Islet precursor cell (in vitro differentiated cells): Measurements from ENCODE around the gene ZNF532.
A peak's percentile ranks its signal among the peaks of the same experiment; 100 is the strongest.
"Not testable (repeated sequence)": the region's sequence is repeated elsewhere in the genome, so short reads cannot be mapped to it uniquely, and the experiment has no call there.

Experiments used
- DNase-seq: peaks from one replicate; pipeline ENCODE4 v3.0.0-alpha.2; 2018

ZNF532 gene

DNA sequence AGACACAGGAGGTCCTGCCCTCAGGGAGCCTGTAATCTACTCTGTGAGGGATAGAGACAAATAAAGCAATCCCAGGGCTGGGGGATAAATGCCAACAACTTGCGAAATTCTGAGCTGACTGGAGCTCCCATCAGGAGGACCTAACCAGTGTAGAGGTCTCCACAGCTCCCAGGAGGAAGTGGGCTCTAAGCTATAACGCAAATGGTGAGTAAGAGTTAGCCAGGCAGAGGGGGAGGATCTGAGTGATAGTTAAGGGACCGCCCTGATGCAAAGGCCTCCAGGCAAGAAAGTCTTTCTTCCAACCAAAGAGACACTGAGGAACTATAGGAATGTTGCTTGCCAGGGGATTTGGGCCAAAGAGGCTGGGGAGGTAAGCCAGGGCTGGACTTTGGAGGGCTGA is 16.0 kb upstream of the ZNF532 start:
- peak; percentile 96 for DNase-seq

DNA sequence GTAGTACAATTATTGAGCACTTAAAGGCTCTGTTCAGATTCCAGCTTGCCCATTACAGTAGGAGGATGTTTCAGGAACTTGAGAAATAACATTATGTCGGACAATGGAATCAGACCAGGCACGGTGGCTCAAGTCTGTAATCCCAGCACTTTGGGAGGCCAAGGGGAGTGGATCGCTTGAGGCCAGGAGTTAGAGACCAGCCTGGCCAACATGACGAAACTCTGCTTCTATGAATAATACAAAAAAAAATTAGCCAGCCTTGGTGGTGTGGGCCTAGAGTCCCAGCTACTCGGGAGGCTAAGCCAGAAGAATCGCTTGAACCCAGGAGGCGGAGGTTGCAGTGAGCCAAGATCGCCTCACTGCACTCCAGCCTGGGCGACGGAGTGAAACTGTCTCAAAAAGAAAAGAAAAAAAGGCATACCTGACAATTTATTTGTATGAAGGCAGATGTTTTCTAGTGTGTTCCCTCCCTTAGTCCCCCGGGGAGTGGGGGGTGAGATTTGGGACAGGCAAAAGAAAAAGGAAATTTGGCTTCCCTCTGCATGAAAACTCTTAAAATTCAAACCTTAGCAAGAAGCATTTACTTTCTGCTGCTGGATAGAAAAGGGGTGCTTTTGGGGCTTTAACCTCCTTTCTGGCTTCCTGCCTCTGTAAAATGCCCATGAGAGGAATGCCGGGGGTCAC is 13.7 kb upstream of the ZNF532 start:
- no peak for DNase-seq

DNA sequence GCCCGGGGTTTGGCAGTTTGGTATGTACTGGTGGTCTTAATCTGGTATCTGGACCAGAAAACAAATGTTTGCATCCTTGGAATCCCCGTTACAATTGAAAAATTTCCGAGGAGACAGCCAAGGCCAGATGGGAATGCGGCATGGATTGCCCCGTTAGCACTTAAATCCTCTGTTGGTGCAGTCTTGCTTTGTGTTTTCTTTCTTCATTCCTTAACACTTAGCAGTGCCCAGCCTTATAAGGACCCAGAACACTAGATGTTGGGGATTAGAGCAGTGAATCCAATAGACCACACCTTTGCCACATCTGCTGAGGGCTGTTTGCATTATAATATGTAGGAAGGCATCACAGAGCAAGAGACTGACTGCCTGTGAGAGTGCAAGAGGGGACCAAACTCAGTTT is 12.8 kb upstream of the ZNF532 start:
- DNase-seq, result no peak

DNA sequence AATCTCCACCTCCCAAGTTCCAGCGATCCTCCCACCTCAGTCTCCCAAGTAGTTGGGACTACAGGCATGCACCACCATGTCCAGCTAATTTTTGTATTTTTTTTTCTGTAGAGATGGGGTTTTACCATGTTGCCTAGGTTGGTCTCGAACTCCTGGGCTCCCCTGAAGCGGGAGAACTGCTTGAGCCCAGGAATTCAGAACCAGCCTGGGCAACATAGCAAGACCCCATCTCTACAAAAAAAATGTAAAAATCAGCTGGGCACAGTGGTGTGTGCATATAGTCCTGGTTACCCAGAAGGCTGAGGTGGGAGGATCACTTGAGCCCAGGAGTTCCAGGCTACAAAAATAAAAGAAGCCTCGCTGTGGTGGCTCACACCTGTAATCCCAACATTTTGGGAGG is 12.0 kb upstream of the ZNF532 start:
- DNase-seq, result no peak

DNA sequence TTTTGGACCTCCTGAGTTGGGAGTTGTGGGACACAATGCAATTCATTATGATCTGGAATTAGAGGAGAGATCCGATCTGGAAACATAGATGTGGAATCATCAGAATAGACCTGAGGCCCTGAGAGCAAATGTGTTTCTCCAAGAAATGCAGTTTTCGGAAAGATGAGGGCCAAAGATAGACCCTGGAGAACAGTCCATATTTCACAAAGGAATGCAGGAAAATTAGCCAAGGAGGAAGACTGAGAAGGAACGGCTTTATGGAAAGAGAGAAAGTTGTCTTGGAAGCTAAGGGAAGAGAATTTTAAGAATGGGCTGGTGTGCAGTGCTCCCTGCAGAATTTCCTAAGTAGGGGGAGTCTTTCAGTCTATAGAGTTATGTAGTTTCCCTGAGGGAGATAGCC is 11.1 kb upstream of the ZNF532 start:
- DNase-seq, result no peak

DNA sequence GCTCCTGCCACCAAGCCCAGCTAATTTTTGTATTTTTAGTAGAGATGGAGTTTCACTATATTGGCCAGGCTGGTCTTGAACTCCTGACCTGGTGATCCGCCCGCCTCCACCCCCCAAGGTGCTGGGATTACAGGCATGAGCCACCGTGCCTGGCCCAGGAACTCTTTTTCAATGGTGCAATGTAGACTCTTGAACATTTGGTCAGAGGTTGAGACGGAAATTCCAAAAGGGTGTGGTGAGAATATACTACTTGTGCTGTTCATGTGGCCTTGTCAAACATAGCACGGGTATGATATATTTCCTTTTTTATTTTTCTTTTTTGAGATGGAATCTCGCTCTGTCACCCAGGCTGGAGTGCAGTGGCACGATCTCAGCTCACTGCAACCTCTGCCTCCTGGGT is 9.2 kb upstream of the ZNF532 start:
- DNase-seq, result not testable (repeated sequence)

DNA sequence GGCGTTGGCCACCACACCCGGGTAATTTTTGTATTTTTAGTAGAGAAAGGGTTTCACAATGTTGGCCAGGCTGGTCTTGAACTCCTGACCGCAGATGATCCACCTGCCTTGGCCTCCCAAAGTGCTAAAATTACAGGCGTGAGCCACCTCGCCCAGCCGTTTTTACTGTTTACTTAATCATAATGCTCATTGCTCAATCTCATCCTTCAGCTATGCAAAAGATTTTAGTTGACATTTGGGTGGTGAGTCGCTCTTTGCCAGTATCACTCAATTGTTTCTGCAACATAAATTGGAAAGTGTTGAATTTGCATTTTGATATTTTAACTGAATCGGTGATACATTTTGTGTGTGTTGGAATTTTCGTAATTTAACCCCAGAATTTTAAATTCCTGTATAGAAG is 7.8 kb upstream of the ZNF532 start:
- no peak for DNase-seq

DNA sequence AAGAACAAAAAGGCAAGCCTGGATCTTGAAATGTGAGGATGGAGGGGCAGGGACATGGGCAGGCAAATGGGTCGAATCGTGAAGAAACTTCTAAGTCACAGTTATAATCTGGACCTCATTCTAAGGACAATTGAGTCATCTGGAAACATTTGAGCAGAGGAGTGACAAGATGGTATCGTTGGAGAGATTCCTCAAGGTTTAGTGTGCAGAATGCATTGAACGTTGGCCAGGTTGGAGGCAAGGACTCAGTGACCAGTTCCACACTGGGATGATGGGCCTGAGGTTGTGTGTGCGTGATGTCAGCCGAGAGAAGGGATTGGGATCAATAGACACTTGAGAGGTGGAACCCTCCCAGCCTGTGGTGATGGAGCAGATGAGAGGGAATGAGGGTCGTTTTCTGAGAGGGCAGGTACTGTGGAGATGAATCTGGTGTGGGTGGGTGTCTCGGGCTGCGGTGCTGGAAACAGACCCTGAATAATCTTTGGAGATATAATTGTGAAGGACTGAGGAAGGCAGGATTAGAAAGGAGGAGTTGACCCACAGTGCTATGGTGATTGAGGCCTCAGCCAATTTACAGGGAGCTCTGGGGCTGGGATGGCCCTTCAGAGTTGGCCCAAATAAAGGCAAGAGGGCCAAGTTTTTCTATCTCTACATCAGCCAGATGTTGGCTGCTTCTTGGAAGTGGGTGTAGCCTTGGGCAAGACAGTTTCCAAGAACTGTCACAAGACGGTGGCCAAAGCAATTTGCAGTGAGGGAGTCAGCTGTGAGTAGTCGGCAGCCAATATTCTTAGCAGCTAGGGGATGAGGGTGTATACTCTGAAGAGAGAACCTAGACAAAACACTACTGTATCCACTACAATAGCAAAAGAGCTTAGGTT is 5.8 kb upstream of the ZNF532 start:
- no peak for DNase-seq

DNA sequence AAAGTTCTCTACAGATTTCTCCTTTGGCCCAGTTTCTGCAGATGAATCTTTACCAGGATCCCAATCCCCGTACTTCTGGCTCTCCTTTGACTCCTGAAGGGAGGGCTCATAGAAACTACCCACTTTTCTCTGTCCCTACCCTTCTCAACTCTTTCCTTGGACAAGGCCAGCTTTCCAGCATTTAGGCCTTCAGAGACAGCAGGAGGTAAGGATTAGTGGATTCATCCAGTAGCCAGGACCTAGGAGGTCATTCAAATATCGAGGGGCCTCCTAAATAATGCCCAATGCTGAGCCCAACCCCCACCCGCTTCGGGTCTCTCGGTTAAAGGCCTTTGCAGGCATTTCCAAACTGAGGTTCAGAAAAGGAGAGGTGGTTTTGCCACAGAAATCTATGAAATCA is 4.8 kb upstream of the ZNF532 start:
- DNase-seq, result no peak

DNA sequence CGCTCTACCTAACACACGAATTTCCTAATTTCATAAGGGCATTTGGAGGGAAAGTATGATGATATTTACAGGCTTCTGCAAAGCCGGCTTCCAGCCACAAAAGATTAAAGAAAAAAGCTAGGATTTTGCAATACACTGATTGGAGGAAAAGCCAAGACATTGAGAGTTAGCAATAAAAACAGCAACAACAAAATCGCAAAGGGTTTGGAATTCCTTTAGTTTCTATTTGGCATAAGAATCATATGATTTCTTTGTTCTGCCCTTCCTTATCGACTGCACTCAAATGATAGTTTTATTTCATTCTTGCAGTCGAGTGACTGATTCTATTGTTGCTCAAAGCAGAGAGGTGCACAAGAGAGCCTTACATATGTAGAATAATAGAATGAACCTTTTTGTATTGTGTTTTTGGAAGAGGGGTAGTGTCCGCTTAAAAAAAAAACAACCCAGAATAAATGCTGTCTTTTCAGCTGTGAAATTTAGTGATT is 3.9 kb upstream of the ZNF532 start:
- no peak for DNase-seq

DNA sequence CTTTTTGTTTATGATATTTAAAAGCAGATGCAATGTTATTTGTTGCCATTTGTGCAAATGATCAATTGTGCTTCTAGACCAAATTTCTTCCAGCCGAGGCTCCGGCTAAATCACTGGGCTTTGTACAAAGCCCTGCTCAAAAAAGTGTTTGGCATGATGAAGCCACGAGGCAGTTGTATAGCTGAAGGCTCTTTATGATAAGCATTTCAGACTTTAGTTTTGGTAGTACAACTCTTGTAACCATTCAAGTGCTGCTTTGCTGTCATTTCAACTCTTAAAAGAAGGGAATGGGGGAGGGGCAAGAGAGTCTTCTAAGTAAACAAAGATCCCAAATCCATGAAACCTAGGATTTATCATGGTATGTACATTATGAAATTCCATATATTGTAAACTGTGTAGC is 3.3 kb upstream of the ZNF532 start:
- no peak for DNase-seq

DNA sequence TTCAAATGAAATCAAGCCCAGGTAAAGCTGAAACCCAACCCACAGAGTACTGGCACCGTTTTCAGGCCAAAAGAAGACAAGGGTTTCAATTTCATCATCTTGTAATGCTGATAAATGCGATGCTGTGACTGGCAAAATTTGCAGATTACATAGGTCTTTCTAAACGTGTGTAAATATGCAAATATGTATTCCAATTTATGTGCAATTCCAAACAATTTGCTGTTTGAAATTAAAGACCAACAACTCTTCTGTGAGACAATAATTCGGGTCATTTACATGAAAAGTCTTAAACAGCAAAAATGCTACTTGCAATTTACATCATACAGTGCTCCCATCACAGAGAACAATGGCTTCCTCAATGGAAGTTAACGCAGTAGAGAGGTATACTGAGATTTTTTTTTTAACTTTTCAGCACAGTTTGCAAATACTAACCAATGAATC is 2.8 kb upstream of the ZNF532 start:
- DNase-seq, result no peak

DNA sequence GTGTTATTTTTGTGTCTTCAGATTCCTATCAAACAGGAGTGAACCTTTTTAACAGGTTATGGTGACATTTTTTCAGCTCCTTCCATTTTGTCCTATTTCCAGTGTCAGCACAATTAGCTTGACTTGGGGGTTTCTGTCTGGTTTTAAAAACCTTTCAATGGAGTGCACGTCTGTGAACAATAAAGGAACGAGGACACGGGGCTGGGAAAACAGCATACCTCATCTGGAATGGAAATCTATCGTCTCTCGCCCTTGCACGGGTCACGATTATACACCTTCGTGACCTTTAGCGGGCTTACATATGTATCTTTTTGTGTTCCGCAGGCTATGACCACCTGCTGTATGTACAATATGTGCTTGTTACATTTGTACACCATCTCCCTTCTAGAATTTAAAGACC is 2.3 kb upstream of the ZNF532 start:
- DNase-seq, result no peak

DNA sequence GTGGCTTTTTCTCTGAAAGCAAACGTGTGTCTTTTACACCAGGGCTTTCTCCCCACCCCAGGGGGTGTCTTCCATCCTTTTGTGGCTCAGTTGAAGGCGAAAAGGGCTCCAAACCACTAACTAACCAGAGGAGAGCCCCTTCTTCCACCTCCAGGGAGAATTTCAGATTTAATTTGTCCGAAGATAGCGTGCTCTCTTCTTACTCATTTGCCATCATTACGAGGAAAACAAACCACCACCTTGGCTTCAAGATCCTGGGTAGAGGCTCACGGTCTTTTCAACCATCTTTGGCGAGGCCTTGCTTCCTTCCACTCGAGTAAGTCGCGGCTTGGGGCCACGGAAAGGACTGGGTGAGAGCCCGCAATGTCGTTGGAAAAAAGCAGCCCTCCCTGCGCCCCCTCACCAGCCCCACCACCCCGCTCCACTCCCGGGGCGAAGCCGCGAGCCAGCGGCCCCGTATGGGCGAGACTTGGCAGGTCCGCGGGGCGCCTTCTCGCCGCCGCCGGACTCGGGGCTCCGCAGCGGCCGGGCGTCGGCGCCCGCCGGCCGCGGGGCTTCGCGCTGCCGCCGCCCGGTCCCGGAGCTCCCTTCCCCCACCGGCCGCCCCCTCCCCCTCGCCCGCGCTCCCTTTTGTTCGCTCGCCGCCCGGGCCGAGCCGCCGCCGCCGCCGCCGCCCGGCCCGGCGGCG is 1.7 kb upstream of the ZNF532 start:
- no peak for DNase-seq

DNA sequence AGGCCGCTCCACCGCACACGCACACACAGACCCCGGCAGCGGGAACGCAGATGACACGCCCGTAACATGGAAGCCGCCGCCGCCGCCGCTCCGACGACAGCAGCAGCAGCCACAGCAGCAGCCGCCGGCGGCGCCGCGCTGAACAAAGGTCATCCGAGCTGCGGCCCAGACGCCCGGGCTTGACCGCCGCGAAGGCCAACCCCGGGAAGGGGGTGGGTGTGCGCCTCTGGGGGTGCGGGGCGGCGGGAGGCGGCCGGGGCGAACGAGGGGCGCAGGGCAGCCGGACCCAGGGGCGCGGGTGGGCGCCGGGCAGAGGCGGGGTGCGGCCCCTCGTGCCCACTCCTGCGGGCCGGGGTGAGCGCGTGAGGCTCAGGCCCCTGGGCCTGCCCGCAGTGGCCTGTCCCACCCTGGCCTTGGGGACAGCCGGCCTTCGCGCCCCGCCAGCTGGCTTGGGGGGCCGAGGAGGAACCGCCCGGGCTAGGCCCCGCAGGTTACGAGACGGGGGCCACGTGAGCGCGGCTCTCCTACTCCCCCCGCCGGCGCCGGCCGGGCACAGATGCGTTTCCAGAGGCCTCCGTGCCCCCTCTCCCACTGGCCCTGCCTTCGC is 1.0 kb upstream of the ZNF532 start:
- DNase-seq, result peak; percentile 73

DNA sequence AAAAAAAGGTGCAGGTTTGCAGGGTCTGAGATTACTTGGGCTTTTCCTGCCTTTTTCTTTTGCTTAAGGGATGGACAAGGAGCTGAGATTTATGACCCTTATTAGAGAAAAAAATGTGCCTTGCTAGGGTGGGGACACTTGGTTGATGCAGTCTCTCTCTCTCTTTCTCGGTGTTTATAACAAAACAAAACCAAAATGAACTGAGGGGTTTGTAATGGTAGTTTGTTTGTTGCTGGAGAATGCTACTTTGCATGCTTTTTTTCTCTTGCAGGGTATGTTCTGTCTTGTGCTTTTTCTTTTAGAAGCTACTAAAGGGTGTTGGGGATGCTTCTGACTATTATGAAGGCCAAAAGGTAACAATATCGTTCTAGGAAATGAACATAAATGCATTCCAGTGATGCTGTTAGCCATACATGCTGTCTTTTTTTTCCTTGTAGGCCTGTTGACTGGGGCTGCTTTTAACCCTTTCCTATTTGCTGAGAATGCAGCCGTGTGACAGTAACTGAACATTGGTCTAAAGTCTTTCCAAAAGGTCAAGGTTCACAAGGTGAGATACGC is 435 bp downstream of the ZNF532 start:
- no peak for DNase-seq

DNA sequence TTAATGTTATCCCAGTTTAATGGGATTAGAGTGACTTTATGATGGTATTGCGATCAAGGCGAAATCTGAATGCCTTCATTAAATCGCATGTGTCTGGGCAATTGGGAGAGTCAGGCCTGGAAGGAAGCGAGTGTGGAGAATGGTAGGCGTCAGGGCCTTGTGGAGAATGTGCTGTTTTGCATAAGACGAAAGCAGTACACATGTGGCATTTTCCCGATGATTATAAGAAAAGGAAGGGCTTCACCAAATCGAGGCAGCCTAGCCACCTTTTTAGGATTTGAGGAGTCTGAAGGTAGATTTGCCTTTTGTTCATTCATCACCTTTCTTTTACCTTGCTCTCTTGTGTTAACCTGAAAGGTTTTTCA is 1.0 kb downstream of the ZNF532 start:
- DNase-seq, result no peak

DNA sequence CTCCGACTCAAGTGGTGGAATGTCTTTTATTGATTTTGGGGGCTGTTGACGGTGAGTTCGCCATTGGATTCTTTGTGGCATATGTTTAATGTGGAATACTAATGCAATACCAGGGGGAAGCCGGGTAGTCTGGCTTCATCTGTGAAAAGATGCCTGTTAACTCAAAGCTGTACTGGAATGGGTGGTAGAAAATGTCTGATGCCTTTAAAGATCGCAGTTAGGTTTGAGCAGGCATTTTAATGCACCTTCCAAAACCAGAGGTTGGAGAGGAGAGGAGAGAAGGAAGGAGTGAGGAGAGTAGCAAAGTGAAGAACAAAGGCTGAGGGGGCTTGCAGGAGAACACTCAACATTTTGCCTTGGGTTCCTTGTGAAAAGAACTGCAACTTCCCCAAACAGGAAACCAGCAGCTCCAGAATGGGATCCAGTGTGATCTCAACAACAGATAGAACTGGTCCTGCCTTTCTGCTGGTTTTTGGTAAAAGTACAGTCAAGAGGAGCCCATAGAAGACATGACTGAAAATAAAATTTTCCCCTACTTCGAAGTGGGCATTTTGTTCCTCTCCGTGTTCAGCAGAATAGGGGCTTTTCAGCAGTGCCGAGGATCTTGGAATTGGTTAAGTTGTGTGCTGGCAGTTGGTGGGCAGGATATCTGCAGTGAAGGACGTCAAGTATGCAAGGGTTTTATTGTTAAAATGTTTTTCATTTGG is 1.5 kb downstream of the ZNF532 start:
- DNase-seq, result no peak

DNA sequence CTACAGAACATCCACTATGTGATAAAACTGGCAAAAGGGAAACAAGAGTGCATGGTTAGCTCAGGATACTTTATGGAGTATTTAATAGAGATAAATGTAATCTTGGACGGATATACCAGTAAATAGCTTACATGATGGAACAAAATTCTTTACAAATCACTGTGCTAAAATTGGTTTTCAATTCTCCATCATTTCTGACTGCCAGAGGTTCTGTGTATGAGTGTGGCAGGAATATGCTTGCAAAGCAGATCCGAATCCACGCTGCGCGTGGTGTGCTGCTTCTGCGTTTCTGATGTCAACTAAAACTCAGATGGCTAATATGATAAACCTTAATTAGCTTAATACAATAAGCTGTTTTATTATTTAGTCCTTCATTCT is 2.1 kb downstream of the ZNF532 start:
- DNase-seq, result no peak

DNA sequence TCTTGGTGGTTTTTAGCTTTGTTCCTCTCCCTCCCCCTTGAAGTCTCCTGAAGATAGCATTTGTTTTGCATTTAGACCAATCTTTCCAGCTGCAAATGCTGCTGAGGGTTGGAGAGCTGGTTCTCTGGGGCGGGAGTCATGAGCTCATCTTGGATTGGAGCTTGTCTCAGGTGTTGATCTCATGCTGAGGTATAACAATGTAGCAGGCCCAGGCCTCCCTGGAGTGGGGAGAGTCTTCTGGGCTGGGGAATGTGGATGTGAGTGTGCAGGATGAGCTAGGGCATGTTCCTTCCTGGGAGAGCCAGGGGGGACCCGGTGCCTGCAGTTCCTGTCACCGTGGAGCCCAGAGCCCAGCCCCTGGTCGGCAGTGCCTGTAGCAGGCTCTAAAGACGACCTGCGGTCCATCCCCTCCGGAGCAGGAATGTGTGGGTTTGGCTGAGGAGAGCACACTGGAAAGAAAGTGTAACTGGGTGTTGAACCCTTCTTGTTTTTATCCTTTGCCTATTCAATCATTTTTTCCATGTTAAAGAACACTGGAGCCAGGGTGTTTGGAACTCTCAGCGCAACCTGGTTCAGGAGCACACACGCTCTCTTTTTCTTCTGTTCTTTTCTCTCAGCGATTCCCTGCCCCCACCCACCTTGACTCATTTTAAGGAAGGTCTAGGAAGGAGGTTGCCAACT is 2.7 kb downstream of the ZNF532 start:
- peak; percentile 91 for DNase-seq

DNA sequence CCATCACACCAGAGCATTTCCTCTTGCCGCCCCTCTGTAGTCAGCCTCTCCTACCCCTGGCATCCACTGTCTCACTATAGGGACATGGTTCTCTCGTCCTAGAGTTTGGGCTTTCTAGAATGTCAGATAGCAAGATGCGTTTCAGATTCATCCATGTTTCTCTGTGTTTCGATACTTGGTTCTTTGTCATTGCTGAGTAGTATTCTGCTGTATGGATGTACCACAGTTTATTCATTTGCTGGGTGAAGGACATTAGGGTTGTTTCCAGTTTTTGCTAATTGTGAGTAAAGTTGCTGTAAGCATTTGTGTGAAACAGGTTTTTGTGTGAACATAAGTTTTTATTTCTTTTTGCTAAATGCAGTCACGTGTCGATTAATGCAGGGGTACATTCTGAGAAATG is 3.8 kb downstream of the ZNF532 start:
- DNase-seq, result no peak

DNA sequence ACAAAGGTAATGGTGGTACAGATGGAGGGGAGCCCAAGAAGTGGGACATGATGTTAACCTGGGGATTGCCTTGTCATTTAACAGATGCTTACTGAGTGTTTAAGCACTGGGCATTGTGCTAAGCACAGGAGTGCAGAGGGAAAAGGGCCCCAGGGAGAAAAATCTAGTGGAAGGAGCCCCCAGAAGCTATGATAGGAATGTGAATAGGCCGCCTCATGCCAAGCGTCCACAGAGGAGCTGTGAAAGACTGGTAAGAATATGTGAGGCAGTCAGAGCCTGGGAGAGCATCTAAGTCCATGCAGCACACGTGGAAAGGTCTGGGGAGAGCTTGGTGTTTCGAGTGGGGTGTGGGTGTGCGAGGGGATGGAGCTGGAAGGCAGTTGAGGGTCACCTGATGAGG is 5.5 kb downstream of the ZNF532 start:
- DNase-seq, result peak; percentile 83
